ENCODE results near the gene FNBP1. TPM values are rescaled to one million over a fixed set of nuclear protein-coding genes. Genes with fewer than 3 reads are reported as not detected.

Gene FNBP1
- total RNA-seq, 1 experiment from 2014 or later: 80.7 TPM

DNA sequence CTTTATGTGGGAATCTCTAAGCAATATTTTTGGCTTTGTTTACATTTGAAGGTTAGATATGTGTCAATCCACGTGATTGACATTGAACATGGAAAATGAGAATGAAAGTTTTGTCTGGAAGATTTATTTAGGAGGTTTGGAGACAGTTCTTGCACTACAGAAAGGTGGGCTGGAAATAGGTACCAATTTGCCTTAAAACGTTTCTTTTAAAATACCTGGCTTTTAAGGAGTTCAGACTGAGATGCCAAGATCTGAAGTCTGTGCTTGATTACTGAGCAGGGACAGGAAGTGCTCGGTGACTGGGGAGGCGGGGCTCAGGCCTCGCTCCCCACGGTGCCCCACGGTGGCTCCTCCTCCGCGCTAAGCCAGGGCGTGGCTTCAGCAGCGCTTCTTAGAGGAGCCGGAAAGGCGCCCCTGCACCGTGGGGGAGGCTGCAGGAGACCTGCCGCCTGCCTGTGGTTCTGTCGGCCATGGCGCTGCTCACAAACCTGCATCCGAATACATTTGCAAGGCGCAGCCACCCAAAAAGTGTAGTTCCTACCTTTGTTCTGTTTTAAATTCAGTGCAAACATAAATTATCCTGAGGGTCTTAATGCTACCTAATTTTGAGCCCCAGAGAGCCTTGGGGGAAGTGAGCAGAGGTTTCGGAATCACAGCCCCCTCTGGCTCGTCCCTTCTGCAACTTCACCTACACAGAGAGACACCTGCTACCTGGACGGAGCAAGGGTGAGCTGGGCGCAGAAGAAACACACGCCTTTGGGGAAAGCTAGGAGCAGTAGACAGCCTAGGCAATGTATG is 158.6 kb downstream of the FNBP1 start:
- ChIA-PET CTCF (interaction anchor here (0.5 to 0.6 kb wide), 2 partner anchors 8 to 243 kb away, joined by 3 read pairs; no protein-coding TSS in a partner anchor), POLR2A (ENCODE audit: unreplicated experiment) (no interaction called here)
- Histone ChIP-seq H4K20me1 (ENCODE audit: insufficient read depth) (no peaks in the 10 kb centered on the region), H3K27ac (no peak overlapping the region), H3K9me2 (ENCODE audit: insufficient read depth) (no peaks in the 10 kb centered on the region), H3K4me3 (peak overlapping the region; percentile 48; the same call in 1 of the 2 replicates), H3F3A (ENCODE audit: insufficient read depth, low read depth) (peaks cover 20% of the 10 kb centered on the region; the same call in 1 of the 2 replicates), H3K36me3 (ENCODE audit: low read depth) (no peaks in the 10 kb centered on the region), H2AFZ (no peak overlapping the region), H3K79me2 (ENCODE audit: low read depth) (no peaks in the 10 kb centered on the region), H3K27me3 (ENCODE audit: insufficient read depth, low read depth) (no peaks in the 10 kb centered on the region), H3K4me1 (replicated peaks; ENCODE audit: insufficient read depth) (peaks cover 36% of the 10 kb centered on the region), H3K9me3 (ENCODE audit: insufficient read depth, low read depth) (no peaks in the 10 kb centered on the region), H3K4me2 (peak overlapping the region; percentile 79)
- BruUV-seq (replicated peaks): no TSS peak
- DNase-seq: peak; percentile 78 to 92
- intact Hi-C loops (cut with micrococcal nuclease; ENCODE audit: unreplicated experiment): loop anchor here (1.0 to 10.0 kb wide), 8 partner anchors 49 to 800 kb away; partner anchors contain the start of genes C9orf78, GPR107 and USP20
- no peak for TF ChIP-seq EZH2 (IDR thresholded peaks at IDR 0.05; ENCODE audit: low read depth)
- TF ChIP-seq, protein P1, sequence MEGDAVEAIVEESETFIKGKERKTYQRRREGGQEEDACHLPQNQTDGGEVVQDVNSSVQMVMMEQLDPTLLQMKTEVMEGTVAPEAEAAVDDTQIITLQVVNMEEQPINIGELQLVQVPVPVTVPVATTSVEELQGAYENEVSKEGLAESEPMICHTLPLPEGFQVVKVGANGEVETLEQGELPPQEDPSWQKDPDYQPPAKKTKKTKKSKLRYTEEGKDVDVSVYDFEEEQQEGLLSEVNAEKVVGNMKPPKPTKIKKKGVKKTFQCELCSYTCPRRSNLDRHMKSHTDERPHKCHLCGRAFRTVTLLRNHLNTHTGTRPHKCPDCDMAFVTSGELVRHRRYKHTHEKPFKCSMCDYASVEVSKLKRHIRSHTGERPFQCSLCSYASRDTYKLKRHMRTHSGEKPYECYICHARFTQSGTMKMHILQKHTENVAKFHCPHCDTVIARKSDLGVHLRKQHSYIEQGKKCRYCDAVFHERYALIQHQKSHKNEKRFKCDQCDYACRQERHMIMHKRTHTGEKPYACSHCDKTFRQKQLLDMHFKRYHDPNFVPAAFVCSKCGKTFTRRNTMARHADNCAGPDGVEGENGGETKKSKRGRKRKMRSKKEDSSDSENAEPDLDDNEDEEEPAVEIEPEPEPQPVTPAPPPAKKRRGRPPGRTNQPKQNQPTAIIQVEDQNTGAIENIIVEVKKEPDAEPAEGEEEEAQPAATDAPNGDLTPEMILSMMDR (conservative IDR thresholded peaks at IDR 0.05): no peak

DNA sequence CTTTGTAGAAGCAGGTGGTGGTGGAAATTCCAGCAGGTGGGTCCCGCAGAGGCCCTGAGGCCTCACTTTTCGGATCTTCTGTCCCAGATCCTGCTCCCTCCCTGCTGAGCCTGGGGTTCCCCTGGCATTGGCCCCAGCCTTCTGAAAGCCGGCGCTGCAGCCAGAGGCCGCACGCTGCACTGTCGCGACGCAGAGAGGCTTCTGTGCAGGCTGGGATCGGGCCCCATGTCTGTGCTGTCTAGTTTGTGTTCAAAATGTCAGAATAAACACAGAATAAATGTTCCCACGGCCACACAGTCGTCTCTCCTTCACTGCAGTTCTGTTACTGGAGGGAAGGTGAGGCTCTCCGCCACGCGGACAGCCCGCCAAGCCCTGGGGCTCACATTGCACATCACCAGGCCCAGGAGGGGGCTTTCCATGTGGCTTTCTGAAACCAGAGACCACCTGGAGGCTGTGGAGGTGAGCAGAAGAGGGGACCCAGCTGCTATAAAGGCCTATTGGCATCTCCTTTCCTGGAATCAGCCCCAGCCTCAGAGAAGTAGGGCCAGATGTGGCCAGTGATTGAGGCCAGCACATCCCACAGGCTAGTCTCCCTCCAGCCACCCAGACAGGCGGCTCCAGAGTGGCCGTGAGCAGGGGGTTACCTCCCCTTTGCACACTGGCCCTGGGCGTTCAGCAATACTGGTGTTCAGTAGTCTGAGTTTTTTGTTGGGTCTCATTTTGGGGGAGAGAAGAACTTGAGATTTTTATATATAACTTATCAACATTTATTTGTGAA is 161.3 kb downstream of the FNBP1 start:
- no peak overlapping the region for H2AFZ ChIP-seq
- ChIA-PET POLR2A (ENCODE audit: unreplicated experiment) (no interaction called here), CTCF (no interaction called here)
- H4K20me1 ChIP-seq (ENCODE audit: insufficient read depth): no peaks in the 10 kb centered on the region
- no peak for DNase-seq
- H3K4me3 ChIP-seq: no peak overlapping the region
- no peak overlapping the region for H3K4me2 ChIP-seq
- no TSS peak for BruUV-seq (replicated peaks)
- H3K9me3 ChIP-seq (ENCODE audit: insufficient read depth, low read depth): no peaks in the 10 kb centered on the region
- H3K27me3 ChIP-seq (ENCODE audit: insufficient read depth, low read depth): no peaks in the 10 kb centered on the region
- intact Hi-C loops (cut with micrococcal nuclease; ENCODE audit: unreplicated experiment): loop anchor here (10.0 kb wide), 2 partner anchors 463 to 803 kb away; no protein-coding TSS in a partner anchor
- TF ChIP-seq, protein P1 (conservative IDR thresholded peaks at IDR 0.05): no peak
- no peak for TF ChIP-seq EZH2 (IDR thresholded peaks at IDR 0.05; ENCODE audit: low read depth)
- H3K36me3 ChIP-seq (ENCODE audit: low read depth): no peaks in the 10 kb centered on the region
- H3F3A ChIP-seq (ENCODE audit: insufficient read depth, low read depth): peaks cover 20% of the 10 kb centered on the region; the same call in 1 of the 2 replicates
- no peaks in the 10 kb centered on the region for H3K9me2 ChIP-seq (ENCODE audit: insufficient read depth)
- H3K79me2 ChIP-seq (ENCODE audit: low read depth): no peaks in the 10 kb centered on the region
- peaks cover 30% of the 10 kb centered on the region for H3K4me1 ChIP-seq (replicated peaks; ENCODE audit: insufficient read depth)
- no peak overlapping the region for H3K27ac ChIP-seq

DNA sequence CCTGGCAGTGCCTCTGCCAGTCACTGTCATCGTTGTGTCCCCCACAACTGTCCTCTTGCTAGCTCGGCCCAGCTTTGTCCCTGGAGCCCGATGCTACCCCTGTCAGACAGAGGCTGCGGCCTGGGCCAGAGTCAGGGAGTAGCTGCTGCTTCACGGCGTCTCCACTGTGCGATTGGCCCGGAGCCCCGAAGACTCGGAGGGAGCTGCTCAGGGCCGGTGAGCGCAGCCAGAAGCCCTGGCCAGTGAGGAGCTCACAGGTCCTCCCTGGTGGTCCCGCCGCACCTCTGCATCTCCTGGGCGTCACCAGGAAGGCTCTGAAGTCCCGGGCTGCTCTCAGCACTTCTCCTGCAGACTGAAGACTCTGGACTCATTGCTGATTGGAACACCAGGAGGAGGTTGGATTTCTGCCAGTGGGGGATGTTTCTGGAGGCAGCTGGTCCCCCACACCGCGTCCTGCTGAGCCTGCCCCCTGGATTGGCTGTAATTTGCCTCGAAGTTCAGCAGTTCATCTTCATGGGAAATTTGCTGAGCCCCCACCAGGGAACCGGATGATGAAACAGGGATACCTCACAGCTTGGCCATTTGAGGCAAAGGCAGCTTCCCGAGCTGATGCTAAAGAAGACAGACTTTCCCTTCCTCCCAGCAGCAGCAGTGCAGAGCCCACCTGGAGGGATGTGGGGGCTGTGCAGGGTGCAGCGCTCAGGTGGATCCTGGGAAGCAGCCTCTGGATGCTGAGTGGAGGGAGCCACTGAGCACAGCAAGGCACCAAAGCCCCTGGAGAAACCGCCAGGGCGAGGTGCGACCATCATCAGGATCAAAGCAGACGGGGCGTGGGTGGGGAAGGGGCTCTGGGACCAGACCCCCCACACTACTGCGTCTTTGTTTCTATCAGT is 162.1 kb downstream of the FNBP1 start:
- Histone ChIP-seq H3K79me2 (ENCODE audit: low read depth) (no peaks in the 10 kb centered on the region), H3K36me3 (ENCODE audit: low read depth) (no peaks in the 10 kb centered on the region), H3K9me2 (ENCODE audit: insufficient read depth) (no peaks in the 10 kb centered on the region), H2AFZ (no peak overlapping the region), H3K4me2 (no peak overlapping the region), H3K27ac (no peak overlapping the region), H3K9me3 (ENCODE audit: insufficient read depth, low read depth) (no peaks in the 10 kb centered on the region), H3F3A (ENCODE audit: insufficient read depth, low read depth) (peaks cover 15% of the 10 kb centered on the region; the same call in 1 of the 2 replicates), H3K4me1 (replicated peaks; ENCODE audit: insufficient read depth) (peaks cover 21% of the 10 kb centered on the region), H4K20me1 (ENCODE audit: insufficient read depth) (no peaks in the 10 kb centered on the region), H3K4me3 (no peak overlapping the region), H3K27me3 (ENCODE audit: insufficient read depth, low read depth) (no peaks in the 10 kb centered on the region)
- no peak for DNase-seq
- POLR2A ChIA-PET (ENCODE audit: unreplicated experiment): no interaction called here
- no TSS peak for BruUV-seq (replicated peaks)
- intact Hi-C loops (cut with micrococcal nuclease; ENCODE audit: unreplicated experiment): loop anchor here (10.0 kb wide), 2 partner anchors 464 to 804 kb away; no protein-coding TSS in a partner anchor
- CTCF ChIA-PET: no interaction called here
- TF ChIP-seq, protein P1 (conservative IDR thresholded peaks at IDR 0.05): no peak
- TF ChIP-seq EZH2 (IDR thresholded peaks at IDR 0.05; ENCODE audit: low read depth): no peak

Data from PC-9 (cell line).